Endothelial cell of umbilical vein (primary cell): ENCODE measurements around the gene TCIRG1. TPM values are rescaled to one million over a fixed set of nuclear protein-coding genes. Genes with fewer than 3 reads are reported as not detected.

Experiments
- BruUV-seq: library from RNA; stranded (reverse); fragments of 400-500 nt; replicated peaks from 2 replicates; lab custom pipeline; 2021; lab: Mats Ljungman, UMichigan
- CTCF ChIA-PET: fragments of 300-600, 350-600 bp; sonication (Branson Sonifier 250); formaldehyde crosslinking; loops from one replicate; lab custom pipeline; 2021; ENCODE audit warnings: antibody characterized with exemption, inconsistent platforms; lab: Charles Lee
- POLR2A ChIA-PET: fragments of 300-600, 350-600 bp; sonication (Branson Sonifier 250); formaldehyde crosslinking; loops from one replicate; lab custom pipeline; 2021; ENCODE audit warnings: antibody characterized with exemption, inconsistent platforms; lab: Charles Lee
- DNase-seq: peaks from one replicate; pipeline ENCODE4 v3.0.0-alpha.2; 2011; ENCODE audit warnings: low read depth, low spot score
- FAIRE-seq: peaks from 2 replicates; lab custom pipeline; 2011; peaks lifted over from hg19 to GRCh38; lab: Jason Lieb, UNC
- H2AFZ ChIP-seq: 2 replicates; pipeline ENCODE4 v1.6.0; 2012; ENCODE audit warnings: low read depth, low read length, control low read depth, inconsistent platforms
- H3K27ac ChIP-seq: 2 replicates; pipeline ENCODE4 v1.5.1; 2011; ENCODE audit warnings: low read depth, mild to moderate bottlenecking, control low read depth, low read length, moderate library complexity; ENCODE audit not compliant: insufficient read depth
- H3K27me3 ChIP-seq, 2 experiments: 2 replicates each; pipeline versions ENCODE4 v1.6.0 to v1.6.1; 2011; ENCODE audit warnings: low read length in 2 of 2, mixed read lengths in 1 of 2; ENCODE audit not compliant: control insufficient read depth in 2 of 2, insufficient read depth in 2 of 2
- H3K36me3 ChIP-seq, 2 experiments: 2 replicates in 1 of 2; 3 replicates in 1 of 2; pipeline ENCODE4 v1.5.1; 2011; ENCODE audit warnings: low read length in 2 of 2, mild to moderate bottlenecking in 1 of 2, moderate library complexity in 1 of 2; ENCODE audit not compliant: control insufficient read depth in 2 of 2, insufficient read depth in 2 of 2; ENCODE audit errors: extremely low read depth in 1 of 2
- H3K4me1 ChIP-seq: 3 replicates; pipeline ENCODE4 v1.5.1; 2011; ENCODE audit warnings: mild to moderate bottlenecking, low read length; ENCODE audit not compliant: control insufficient read depth, insufficient read depth; ENCODE audit errors: extremely low read depth
- H3K4me2 ChIP-seq: 2 replicates; pipeline ENCODE4 v1.6.1; 2011; ENCODE audit warnings: low read length, control low read depth, mixed read lengths; ENCODE audit not compliant: insufficient read depth
- H3K4me3 ChIP-seq, 3 experiments: fragments of 200-600 bp in 1 of 3; sonication (generic), shearing (Covaris generic) in 1 of 3; replicated peaks in 1 of 3; 2 replicates each; pipeline ENCODE4 v1.5.1; 2011 to 2016; ENCODE audit warnings: control low read depth in 3 of 3, low read length in 3 of 3, mild to moderate bottlenecking in 2 of 3, inconsistent platforms in 1 of 3, low read depth in 1 of 3, moderate library complexity in 1 of 3; ENCODE audit not compliant: insufficient read depth in 1 of 3
- H3K79me2 ChIP-seq: 2 replicates; pipeline ENCODE4 v1.6.0; 2012; ENCODE audit warnings: low read length, inconsistent platforms; ENCODE audit not compliant: control insufficient read depth, insufficient read depth
- H3K9ac ChIP-seq: replicated peaks from 2 replicates; pipeline ENCODE3; 2011; ENCODE audit warnings: low read length, control low read depth; ENCODE audit not compliant: insufficient read depth; ENCODE audit errors: extremely low read depth
- H3K9me1 ChIP-seq: replicated peaks from 3 replicates; pipeline ENCODE4 v1.6.0; 2011; ENCODE audit warnings: mild to moderate bottlenecking, low read length; ENCODE audit not compliant: control insufficient read depth, insufficient read depth; ENCODE audit errors: extremely low read depth
- H3K9me3 ChIP-seq: replicated peaks from 2 replicates; pipeline ENCODE4 v1.5.1; 2012; ENCODE audit warnings: low read length, inconsistent platforms; ENCODE audit not compliant: control insufficient read depth, insufficient read depth
- H4K20me1 ChIP-seq: replicated peaks from 2 replicates; pipeline ENCODE3; 2011; ENCODE audit warnings: mild to moderate bottlenecking, low read length; ENCODE audit not compliant: control insufficient read depth, insufficient read depth; ENCODE audit errors: extremely low read depth
- EZH2 ChIP-seq: IDR thresholded peaks from 2 replicates; pipeline ENCODE4 v1.6.1; 2012; ENCODE audit warnings: borderline replicate concordance, low read depth, mild to moderate bottlenecking, moderate library complexity, low read length, inconsistent platforms; ENCODE audit not compliant: severe bottlenecking
- FOS ChIP-seq: IDR thresholded peaks from 2 replicates; pipeline ENCODE4 v1.6.1; 2011; ENCODE audit warnings: mild to moderate bottlenecking, low read length, moderate library complexity, borderline replicate concordance; ENCODE audit not compliant: insufficient read depth
- GATA2 ChIP-seq: IDR thresholded peaks from 2 replicates; pipeline ENCODE4 v1.7.0; 2011; ENCODE audit warnings: low read depth, mild to moderate bottlenecking, moderate library complexity, mixed read lengths, low read length; ENCODE audit not compliant: insufficient read length, insufficient read depth
- JUN ChIP-seq: IDR thresholded peaks from 2 replicates; pipeline ENCODE4 v1.6.1; 2011; ENCODE audit warnings: borderline replicate concordance, low read depth; ENCODE audit not compliant: insufficient read length, insufficient read depth
- MYC ChIP-seq: IDR thresholded peaks from one replicate; pipeline ENCODE4 v1.6.1; 2011; ENCODE audit warnings: mild to moderate bottlenecking, low read depth, low read length
- POLR2A ChIP-seq: IDR thresholded peaks from 2 replicates; pipeline ENCODE4 v1.6.1; 2012; ENCODE audit warnings: low read depth, mild to moderate bottlenecking, control low read depth, low read length
- POLR2AphosphoS5 ChIP-seq: IDR thresholded peaks from 2 replicates; pipeline ENCODE4 v1.6.1; 2012; ENCODE audit warnings: low read depth, mild to moderate bottlenecking, control low read depth, low read length, moderate library complexity; ENCODE audit not compliant: insufficient read depth
- dilution Hi-C: fragments of 300-500 bp; cut with MboI; formaldehyde crosslinking; loops from one replicate; pipeline ENCODE4 v1.15.0; 2019; ENCODE audit warnings: low sequenced_read_pairs; ENCODE audit not compliant: extremely low pct_ligation_motif_present
- intact Hi-C: fragments of 100-400 bp; cut with micrococcal nuclease; formaldehyde crosslinking; loops from one replicate; pipeline ENCODE4 v1.10.0; 2022
- polyA plus RNA-seq, 4 experiments: library from polyadenylated mRNA; depleted of rRNA in 3 of 4; stranded (reverse) in 3 of 4; unstranded in 1 of 4; fragments of >200 nt; gene quantifications; 2 replicates each; pipeline versions ENCODE4 v1.2.1 to v1.2.3, GENCODE V29; 2011 to 2012; ENCODE audit warnings: missing spikeins in 1 of 4
- total RNA-seq: library from RNA; stranded (reverse); gene quantifications from 2 replicates; pipeline ENCODE4 v1.2.3, GENCODE V29; 2021
- TF ChIP-seq, protein P1 (sequence below): IDR thresholded peaks from 2 replicates; pipeline ENCODE4 v1.6.1; 2011; ENCODE audit not compliant: insufficient read depth, insufficient read length
- TF ChIP-seq, protein P2 (sequence below), 2 donors: IDR thresholded peaks; 1 replicate in 1 of 2; 2 replicates in 1 of 2; pipeline ENCODE4 v1.5.1; 2011; ENCODE audit warnings: low read length in 2 of 2, mild to moderate bottlenecking in 2 of 2, moderate library complexity in 2 of 2, control low read depth in 1 of 2, inconsistent platforms in 1 of 2, low read depth in 1 of 2; ENCODE audit not compliant: insufficient read depth in 1 of 2; ENCODE audit errors: extremely low read depth in 1 of 2

Gene TCIRG1
- total and polyA plus RNA-seq, 2 donors (not counting 3 experiments of a cell fraction or from before 2014, with no cell fraction given), result 134 to 183 TPM

DNA sequence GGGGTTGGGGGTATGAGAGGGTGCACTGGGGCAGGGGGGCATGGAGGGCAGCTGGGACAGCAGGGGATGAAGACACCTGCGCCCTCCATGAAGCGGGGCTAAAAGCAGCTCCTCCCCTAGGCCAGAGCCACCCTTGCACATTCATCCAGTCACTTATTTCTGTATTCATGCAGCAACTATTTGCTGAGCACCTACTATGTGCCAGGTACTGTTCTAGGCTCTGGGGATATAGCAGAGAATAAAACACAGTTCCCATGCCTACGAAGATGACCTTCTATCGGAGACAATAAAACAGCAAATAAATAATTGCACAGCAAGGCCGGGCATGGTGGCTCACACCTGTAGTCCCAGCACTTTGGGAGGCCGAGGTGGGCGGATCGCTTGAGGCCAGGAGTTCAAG, 23.4 kb upstream of the TCIRG1 start:
- H3K4me2 ChIP-seq, result no peak overlapping the region
- no peaks in the 10 kb centered on the region for H3K27me3 ChIP-seq
- intact Hi-C loops (no loop called here), dilution Hi-C loops (no loop called here)
- ChIA-PET POLR2A (no interaction called here), CTCF (no interaction called here)
- no peaks in the 10 kb centered on the region for H3K36me3 ChIP-seq
- no peak overlapping the region for H2AFZ ChIP-seq
- no peaks in the 10 kb centered on the region for H3K9me1 ChIP-seq
- no peak for DNase-seq
- H3K4me3 ChIP-seq, result no peak overlapping the region
- H4K20me1 ChIP-seq, result no peaks in the 10 kb centered on the region
- peaks cover 7% of the 10 kb centered on the region for H3K4me1 ChIP-seq
- no TSS peak for BruUV-seq
- TF ChIP-seq JUN (no peak), GATA2 (no peak), POLR2AphosphoS5 (no peak), EZH2 (no peak), FOS (no peak), MYC (no peak), POLR2A (no peak)
- TF ChIP-seq, protein P1, sequence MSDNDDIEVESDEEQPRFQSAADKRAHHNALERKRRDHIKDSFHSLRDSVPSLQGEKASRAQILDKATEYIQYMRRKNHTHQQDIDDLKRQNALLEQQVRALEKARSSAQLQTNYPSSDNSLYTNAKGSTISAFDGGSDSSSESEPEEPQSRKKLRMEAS, result no peak
- TF ChIP-seq, protein P2, sequence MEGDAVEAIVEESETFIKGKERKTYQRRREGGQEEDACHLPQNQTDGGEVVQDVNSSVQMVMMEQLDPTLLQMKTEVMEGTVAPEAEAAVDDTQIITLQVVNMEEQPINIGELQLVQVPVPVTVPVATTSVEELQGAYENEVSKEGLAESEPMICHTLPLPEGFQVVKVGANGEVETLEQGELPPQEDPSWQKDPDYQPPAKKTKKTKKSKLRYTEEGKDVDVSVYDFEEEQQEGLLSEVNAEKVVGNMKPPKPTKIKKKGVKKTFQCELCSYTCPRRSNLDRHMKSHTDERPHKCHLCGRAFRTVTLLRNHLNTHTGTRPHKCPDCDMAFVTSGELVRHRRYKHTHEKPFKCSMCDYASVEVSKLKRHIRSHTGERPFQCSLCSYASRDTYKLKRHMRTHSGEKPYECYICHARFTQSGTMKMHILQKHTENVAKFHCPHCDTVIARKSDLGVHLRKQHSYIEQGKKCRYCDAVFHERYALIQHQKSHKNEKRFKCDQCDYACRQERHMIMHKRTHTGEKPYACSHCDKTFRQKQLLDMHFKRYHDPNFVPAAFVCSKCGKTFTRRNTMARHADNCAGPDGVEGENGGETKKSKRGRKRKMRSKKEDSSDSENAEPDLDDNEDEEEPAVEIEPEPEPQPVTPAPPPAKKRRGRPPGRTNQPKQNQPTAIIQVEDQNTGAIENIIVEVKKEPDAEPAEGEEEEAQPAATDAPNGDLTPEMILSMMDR (IDR thresholded peaks at IDR 0.05; ENCODE audit: extremely low read depth in 1 of 2, insufficient read depth in 1 of 2, low read depth in 1 of 2, low read length in 2 of 2), result no peak
- H3K9me3 ChIP-seq, result no peaks in the 10 kb centered on the region
- FAIRE-seq, result no peak
- H3K27ac ChIP-seq, result no peak overlapping the region
- H3K9ac ChIP-seq, result no peak overlapping the region
- H3K79me2 ChIP-seq, result no peaks in the 10 kb centered on the region
